Dermis lymphatic vessel endothelial cell (primary cell): ENCODE measurements around the gene DCUN1D2. TPM values are rescaled to one million over a fixed set of nuclear protein-coding genes. Genes with fewer than 3 reads are reported as not detected.

Experiments used
- total RNA-seq: library from RNA; depleted of rRNA; stranded (reverse); fragments of >200 nt; gene quantifications from 2 replicates; pipeline ENCODE4 v1.2.1, GENCODE V29; 2014

Gene DCUN1D2
- 7.3 and 9.1 TPM in 2 replicates for total RNA-seq

GRCh38 chr13:113490496-113491417 is at the start of gene DCUN1D2:
TSS of gene DCUN1D2 (minus strand) at chr13:113490711. CDS start at chr13:113490669, 42 bp downstream.

GRCh38 chr13:113452942-113453901 is 37.3 kb downstream of the DCUN1D2 start, which contains the start of gene ADPRHL1:
TSS of gene ADPRHL1 (minus strand) at chr13:113453488. CDS start at chr13:113453437, 51 bp downstream.

Other genes with a start within 250 kb of the DCUN1D2 start
- 206 and 249 TPM in 2 replicates for gene LAMP1, start 193.5 kb downstream of the DCUN1D2 start, total RNA-seq
- 0.34 and 0.43 TPM in 2 replicates for gene GRTP1, start 126.6 kb downstream of the DCUN1D2 start, total RNA-seq
- 0.34 and 0.54 TPM in 2 replicates for gene ADPRHL1, start 37.2 kb downstream of the DCUN1D2 start, total RNA-seq
- gene TFDP1, start 94.0 kb upstream of the DCUN1D2 start, total RNA-seq: 36.7 and 40.0 TPM in 2 replicates
- gene ATP4B, start 167.5 kb upstream of the DCUN1D2 start, total RNA-seq: 0.11 TPM in 1 of 2 replicates, not detected in the other
- gene GRK1, start 176.5 kb upstream of the DCUN1D2 start, total RNA-seq: not detected in 2 replicates